Tibial nerve (tissue), 4 donors: ENCODE measurements around the gene TMEM100. TPM values are rescaled to one million over a fixed set of nuclear protein-coding genes. Genes with fewer than 3 reads are reported as not detected.

Experiments
- DNase-seq, 2 donors: peaks; one replicate each; pipeline ENCODE4 v3.0.0-alpha.2; 2019; ENCODE audit warnings: low spot score in 2 of 2
- H3K27ac ChIP-seq, 4 donors: fragments of 200-600 bp; sonication (generic) in 3 of 4; one replicate each; pipeline ENCODE4 v1.5.1; 2017 to 2019; ENCODE audit warnings: mild to moderate bottlenecking in 1 of 4
- H3K27me3 ChIP-seq, 2 donors: fragments of 200-600 bp; sonication (generic) in 1 of 2; one replicate each; pipeline versions ENCODE4 v1.5.1 to v1.6.0; 2017 to 2019
- H3K36me3 ChIP-seq, 3 donors: fragments of 200-600 bp; sonication (generic); one replicate each; pipeline ENCODE4 v1.5.1; 2018 to 2019
- H3K4me1 ChIP-seq, 4 donors: fragments of 200-600 bp; sonication (generic) in 3 of 4; one replicate each; pipeline ENCODE4 v1.5.1; 2017 to 2019
- H3K4me3 ChIP-seq, 4 donors: fragments of 200-600 bp; sonication (generic) in 3 of 4; one replicate each; pipeline ENCODE4 v1.5.1; 2017 to 2019; ENCODE audit warnings: mild to moderate bottlenecking in 1 of 4, moderate library complexity in 1 of 4
- H3K9me3 ChIP-seq, 4 donors: fragments of 200-600 bp; sonication (generic) in 3 of 4; one replicate each; pipeline ENCODE4 v1.5.1; 2017 to 2019
- EP300 ChIP-seq, 2 donors: sonication (generic); formaldehyde crosslinking; IDR thresholded peaks; one replicate each; pipeline ENCODE4 v1.6.1; 2017; ENCODE audit warnings: antibody characterized with exemption in 2 of 2, mild to moderate bottlenecking in 1 of 2
- POLR2A ChIP-seq, 2 donors: fragments of 450-650 bp; IDR thresholded peaks; one replicate each; pipeline ENCODE4 v1.6.1; 2017; ENCODE audit warnings: antibody characterized with exemption in 2 of 2, mild to moderate bottlenecking in 2 of 2, moderate library complexity in 2 of 2
- WGBS, 2 donors: methylation state at CpG; one replicate each; pipeline ENCODE4 v1.1.5; 2018; 5-methylcytosine and 5-hydroxymethylcytosine counted together
- total RNA-seq, 4 donors: library from RNA; depleted of rRNA; stranded (reverse); fragments of >200 nt; gene quantifications; one replicate each; pipeline ENCODE4 v1.1.0, GENCODE V29; 2016
- TF ChIP-seq, protein P1 (sequence below), 5 experiments: fragments of 200-600 bp in 3 of 5; fragments of 450-650 bp in 2 of 5; sonication (generic) in 3 of 5; IDR thresholded peaks; one replicate each; pipeline ENCODE4 v1.5.1; 2016 to 2019; ENCODE audit warnings: antibody characterized with exemption in 5 of 5, mild to moderate bottlenecking in 3 of 5, moderate library complexity in 2 of 5

Gene TMEM100
- total RNA-seq, 4 donors from 2014 or later, result 24.3 to 33.4 (median 28.9) TPM

- Histone ChIP-seq H3K9me3 (no peaks in the 10 kb centered on the region), H3K27ac (no peak overlapping the region), H3K4me1 (peaks cover 0 to 6% (median 0%) of the 10 kb centered on the region in 4 donors), H3K36me3 (no peaks in the 10 kb centered on the region), H3K27me3 (no peaks in the 10 kb centered on the region), H3K4me3 (no peak overlapping the region)
- no peak for TF ChIP-seq POLR2A (IDR thresholded peaks at IDR 0.05)
- TF ChIP-seq, protein P1, sequence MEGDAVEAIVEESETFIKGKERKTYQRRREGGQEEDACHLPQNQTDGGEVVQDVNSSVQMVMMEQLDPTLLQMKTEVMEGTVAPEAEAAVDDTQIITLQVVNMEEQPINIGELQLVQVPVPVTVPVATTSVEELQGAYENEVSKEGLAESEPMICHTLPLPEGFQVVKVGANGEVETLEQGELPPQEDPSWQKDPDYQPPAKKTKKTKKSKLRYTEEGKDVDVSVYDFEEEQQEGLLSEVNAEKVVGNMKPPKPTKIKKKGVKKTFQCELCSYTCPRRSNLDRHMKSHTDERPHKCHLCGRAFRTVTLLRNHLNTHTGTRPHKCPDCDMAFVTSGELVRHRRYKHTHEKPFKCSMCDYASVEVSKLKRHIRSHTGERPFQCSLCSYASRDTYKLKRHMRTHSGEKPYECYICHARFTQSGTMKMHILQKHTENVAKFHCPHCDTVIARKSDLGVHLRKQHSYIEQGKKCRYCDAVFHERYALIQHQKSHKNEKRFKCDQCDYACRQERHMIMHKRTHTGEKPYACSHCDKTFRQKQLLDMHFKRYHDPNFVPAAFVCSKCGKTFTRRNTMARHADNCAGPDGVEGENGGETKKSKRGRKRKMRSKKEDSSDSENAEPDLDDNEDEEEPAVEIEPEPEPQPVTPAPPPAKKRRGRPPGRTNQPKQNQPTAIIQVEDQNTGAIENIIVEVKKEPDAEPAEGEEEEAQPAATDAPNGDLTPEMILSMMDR (IDR thresholded peaks at IDR 0.05), result no peak
- TF ChIP-seq EP300 (IDR thresholded peaks at IDR 0.05), result no peak
- 88 to 92% methylated on average over 1 of the region's 1 CpG for WGBS, 2 donors
- no peak for DNase-seq
These were observed 22.6 kb upstream of the TMEM100 start for GRCh38 chr17:55745258-55745657.

- Histone ChIP-seq H3K4me1 (peaks cover 0 to 8% (median 0%) of the 10 kb centered on the region in 4 donors), H3K9me3 (no peaks in the 10 kb centered on the region), H3K27ac (no peak overlapping the region), H3K36me3 (no peaks in the 10 kb centered on the region), H3K27me3 (no peaks in the 10 kb centered on the region), H3K4me3 (no peak overlapping the region)
- 55 to 62% methylated on average over 3 of the region's 3 CpGs for WGBS, 2 donors
- no peak for TF ChIP-seq EP300 (IDR thresholded peaks at IDR 0.05)
- no peak for TF ChIP-seq POLR2A (IDR thresholded peaks at IDR 0.05)
- TF ChIP-seq, protein P1 (IDR thresholded peaks at IDR 0.05), result no peak
- DNase-seq, result no peak
These were observed 20.5 kb upstream of the TMEM100 start for GRCh38 chr17:55743103-55743679.

GRCh38 chr17:55742272-55743102, 19.8 kb upstream of the TMEM100 start:
- 76 to 77% methylated on average over 12 of the region's 12 CpGs for WGBS, 2 donors
- Histone ChIP-seq H3K9me3 (no peaks in the 10 kb centered on the region), H3K36me3 (no peaks in the 10 kb centered on the region), H3K4me3 (no peak overlapping the region), H3K27ac (no peak overlapping the region), H3K4me1 (peaks cover 0 to 9% (median 0%) of the 10 kb centered on the region in 4 donors), H3K27me3 (no peaks in the 10 kb centered on the region)
- no peak for DNase-seq
- TF ChIP-seq, protein P1 (IDR thresholded peaks at IDR 0.05), result no peak
- TF ChIP-seq EP300 (IDR thresholded peaks at IDR 0.05) (no peak), POLR2A (IDR thresholded peaks at IDR 0.05) (no peak)

DNA sequence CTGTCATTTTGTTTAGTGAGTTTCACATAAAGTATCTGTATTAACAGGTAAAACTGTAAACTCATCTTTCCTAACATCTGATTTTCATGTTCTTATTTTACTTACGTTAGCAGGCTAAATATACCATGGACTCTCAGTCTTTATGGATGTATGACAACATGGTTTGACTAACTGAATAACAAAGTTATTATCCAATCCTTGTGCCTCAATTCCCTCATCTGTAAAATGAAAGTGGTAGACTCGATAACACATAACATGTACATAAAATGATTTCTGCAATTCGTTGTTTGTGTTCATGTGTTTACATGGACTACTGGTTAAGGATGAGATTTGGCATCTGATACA, 18.7 kb upstream of the TMEM100 start:
- 85 to 93% methylated on average over 3 of the region's 3 CpGs for WGBS, 2 donors
- H3K4me1 ChIP-seq, result peaks cover 0 to 9% (median 0%) of the 10 kb centered on the region in 4 donors
- H3K9me3 ChIP-seq, result no peaks in the 10 kb centered on the region
- no peak overlapping the region for H3K4me3 ChIP-seq
- TF ChIP-seq, protein P1 (IDR thresholded peaks at IDR 0.05), result no peak
- no peak for TF ChIP-seq EP300 (IDR thresholded peaks at IDR 0.05)
- no peak for TF ChIP-seq POLR2A (IDR thresholded peaks at IDR 0.05)
- no peaks in the 10 kb centered on the region for H3K36me3 ChIP-seq
- H3K27me3 ChIP-seq, result no peaks in the 10 kb centered on the region
- no peak for DNase-seq
- H3K27ac ChIP-seq, result no peak overlapping the region
